GM06990 (cell line): ENCODE data around the gene OR51V1.

Source experiments
- DNase-seq: peaks from one replicate; pipeline ENCODE4 v3.0.0-alpha.2; 2011; ENCODE audit not compliant: insufficient read length; ENCODE audit errors: extremely low read depth
- H3K27me3 ChIP-seq: replicated peaks from 2 replicates; pipeline ENCODE4 v1.6.0; 2011; ENCODE audit warnings: low read length; ENCODE audit not compliant: control insufficient read depth, insufficient read depth
- H3K36me3 ChIP-seq: 2 replicates; pipeline ENCODE4 v1.5.1; 2011; ENCODE audit warnings: low read length; ENCODE audit not compliant: control insufficient read depth, insufficient read depth
- H3K4me3 ChIP-seq: replicated peaks from 2 replicates; pipeline ENCODE4 v1.5.1; 2011; ENCODE audit warnings: low read depth, mild to moderate bottlenecking, control low read depth, low read length
- TF ChIP-seq, protein P1 (sequence below): IDR thresholded peaks from 2 replicates; pipeline ENCODE4 v1.5.1; 2011; ENCODE audit warnings: low read length, control low read depth, mild to moderate bottlenecking, inconsistent platforms; ENCODE audit not compliant: insufficient read depth, poor library complexity, severe bottlenecking

The OR51V1 gene

GRCh38 chr11:5243816-5244180, 43.3 kb upstream of the OR51V1 start:
- Histone ChIP-seq H3K27me3 (no peaks in the 10 kb centered on the region), H3K36me3 (no peaks in the 10 kb centered on the region), H3K4me3 (no peak overlapping the region)
- TF ChIP-seq, protein P1, sequence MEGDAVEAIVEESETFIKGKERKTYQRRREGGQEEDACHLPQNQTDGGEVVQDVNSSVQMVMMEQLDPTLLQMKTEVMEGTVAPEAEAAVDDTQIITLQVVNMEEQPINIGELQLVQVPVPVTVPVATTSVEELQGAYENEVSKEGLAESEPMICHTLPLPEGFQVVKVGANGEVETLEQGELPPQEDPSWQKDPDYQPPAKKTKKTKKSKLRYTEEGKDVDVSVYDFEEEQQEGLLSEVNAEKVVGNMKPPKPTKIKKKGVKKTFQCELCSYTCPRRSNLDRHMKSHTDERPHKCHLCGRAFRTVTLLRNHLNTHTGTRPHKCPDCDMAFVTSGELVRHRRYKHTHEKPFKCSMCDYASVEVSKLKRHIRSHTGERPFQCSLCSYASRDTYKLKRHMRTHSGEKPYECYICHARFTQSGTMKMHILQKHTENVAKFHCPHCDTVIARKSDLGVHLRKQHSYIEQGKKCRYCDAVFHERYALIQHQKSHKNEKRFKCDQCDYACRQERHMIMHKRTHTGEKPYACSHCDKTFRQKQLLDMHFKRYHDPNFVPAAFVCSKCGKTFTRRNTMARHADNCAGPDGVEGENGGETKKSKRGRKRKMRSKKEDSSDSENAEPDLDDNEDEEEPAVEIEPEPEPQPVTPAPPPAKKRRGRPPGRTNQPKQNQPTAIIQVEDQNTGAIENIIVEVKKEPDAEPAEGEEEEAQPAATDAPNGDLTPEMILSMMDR = no peak
- DNase-seq = no peak

- DNase-seq = no peak
- TF ChIP-seq, protein P1 = no peak
- Histone ChIP-seq H3K36me3 (no peaks in the 10 kb centered on the region), H3K27me3 (no peaks in the 10 kb centered on the region), H3K4me3 (no peak overlapping the region)
Observed at GRCh38 chr11:5242933-5243815, 42.7 kb upstream of the OR51V1 start.

- H3K36me3 ChIP-seq = no peaks in the 10 kb centered on the region
- no peak for DNase-seq
- TF ChIP-seq, protein P1 = no peak
- no peaks in the 10 kb centered on the region for H3K27me3 ChIP-seq
- H3K4me3 ChIP-seq = no peak overlapping the region
Observed at GRCh38 chr11:5242208-5242607, 41.7 kb upstream of the OR51V1 start.

GRCh38 chr11:5241458-5241857, 41.0 kb upstream of the OR51V1 start:
- Histone ChIP-seq H3K4me3 (no peak overlapping the region), H3K36me3 (no peaks in the 10 kb centered on the region), H3K27me3 (no peaks in the 10 kb centered on the region)
- DNase-seq = no peak
- TF ChIP-seq, protein P1 = no peak

GRCh38 chr11:5240458-5240857, 40.0 kb upstream of the OR51V1 start:
- TF ChIP-seq, protein P1 = no peak
- Histone ChIP-seq H3K27me3 (no peaks in the 10 kb centered on the region), H3K36me3 (no peaks in the 10 kb centered on the region), H3K4me3 (no peak overlapping the region)
- no peak for DNase-seq
